HG03066 (cell line): ENCODE results near the gene SLC34A3.

Experiments
- ATAC-seq: cut with Tn5 transposase; IDR thresholded peaks from one replicate; pipeline ENCODE4 v1.9.1; 2021; ENCODE audit warnings: low read depth; ENCODE audit not compliant: unreplicated experiment

SLC34A3 gene

DNA sequence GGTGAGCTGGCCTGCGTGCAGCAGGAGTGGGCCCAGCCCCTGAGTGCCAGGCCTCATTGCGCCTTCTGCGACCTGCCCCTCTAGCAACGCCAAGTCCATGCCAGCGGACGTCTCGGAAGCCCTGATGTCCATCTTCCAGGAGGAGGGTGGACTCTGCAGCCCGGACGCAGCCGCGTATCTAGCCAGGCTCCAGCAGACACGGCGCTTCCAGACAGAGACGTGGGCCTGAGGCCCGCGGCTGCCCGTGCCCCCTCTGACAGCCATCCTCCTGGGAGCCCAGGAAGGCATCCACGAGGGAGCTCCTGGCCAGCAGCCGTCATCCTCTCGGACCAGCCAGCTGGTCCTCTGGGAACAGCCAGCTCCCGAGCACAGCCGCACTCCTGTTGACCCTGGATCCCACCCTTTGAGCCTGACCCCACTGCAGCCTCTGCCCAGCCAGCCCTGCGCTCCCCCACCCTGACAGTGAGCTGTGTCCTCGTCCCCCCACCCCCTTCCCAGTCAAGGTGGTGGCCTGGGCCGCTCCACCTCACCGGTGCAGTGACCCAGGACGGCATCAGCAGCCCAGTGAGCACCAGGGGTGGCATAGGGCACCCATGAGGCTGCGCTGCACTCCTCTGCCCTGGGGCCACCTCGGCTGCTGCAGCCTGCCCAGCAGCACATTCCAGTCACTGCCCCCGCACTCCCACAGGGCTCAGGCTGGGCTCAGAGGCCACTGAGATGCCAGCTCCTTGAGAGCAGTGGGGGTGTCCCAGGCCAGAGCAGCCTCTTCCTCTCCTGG lies 14.3 kb upstream of the SLC34A3 start:
- no peak for ATAC-seq

DNA sequence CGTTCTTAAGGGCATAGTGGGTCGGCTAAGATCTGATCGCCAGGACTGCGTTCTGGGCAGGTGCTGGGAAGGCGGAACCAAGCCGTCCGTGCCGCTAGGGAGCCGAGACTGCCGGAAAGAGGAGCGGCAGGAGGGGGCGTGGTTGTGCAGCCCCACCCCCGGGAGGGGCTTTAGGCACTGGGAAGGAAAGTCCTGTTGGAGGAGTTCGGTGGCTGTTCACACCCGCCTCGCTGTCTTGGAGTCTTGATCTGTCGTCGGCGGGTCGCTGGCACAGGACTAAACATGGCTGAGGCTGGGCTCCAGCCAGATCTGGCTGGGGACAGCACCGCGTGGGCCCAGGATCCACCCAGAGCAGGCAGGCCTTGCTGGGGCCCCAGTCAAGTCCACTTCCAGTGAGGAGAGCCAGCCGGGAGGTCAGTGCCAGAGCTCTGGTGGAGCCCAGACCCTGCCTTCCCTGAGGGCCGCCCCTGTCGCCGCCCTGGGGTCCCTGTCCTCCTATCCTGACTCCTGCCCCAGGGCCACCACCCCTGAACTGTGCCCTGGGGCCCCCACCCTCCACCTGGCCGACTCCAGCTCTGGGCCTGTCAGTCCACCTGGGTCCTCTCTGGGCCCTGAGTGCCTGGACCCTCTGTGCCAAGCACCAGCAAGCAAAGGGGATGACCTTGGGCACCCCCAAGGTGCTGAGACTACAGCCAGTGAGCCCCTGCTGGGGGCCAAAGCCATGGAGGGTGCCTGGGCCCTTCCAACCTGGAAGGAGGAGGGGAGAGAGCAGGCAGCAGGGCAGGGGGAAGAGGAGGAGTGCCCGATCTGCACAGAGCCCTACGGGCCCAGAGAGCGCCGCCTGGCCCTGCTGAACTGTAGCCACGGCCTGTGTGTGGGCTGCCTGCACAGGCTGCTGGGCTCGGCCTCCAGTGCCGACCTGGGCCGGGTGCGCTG lies 13.2 kb upstream of the SLC34A3 start:
- ATAC-seq: no peak

DNA sequence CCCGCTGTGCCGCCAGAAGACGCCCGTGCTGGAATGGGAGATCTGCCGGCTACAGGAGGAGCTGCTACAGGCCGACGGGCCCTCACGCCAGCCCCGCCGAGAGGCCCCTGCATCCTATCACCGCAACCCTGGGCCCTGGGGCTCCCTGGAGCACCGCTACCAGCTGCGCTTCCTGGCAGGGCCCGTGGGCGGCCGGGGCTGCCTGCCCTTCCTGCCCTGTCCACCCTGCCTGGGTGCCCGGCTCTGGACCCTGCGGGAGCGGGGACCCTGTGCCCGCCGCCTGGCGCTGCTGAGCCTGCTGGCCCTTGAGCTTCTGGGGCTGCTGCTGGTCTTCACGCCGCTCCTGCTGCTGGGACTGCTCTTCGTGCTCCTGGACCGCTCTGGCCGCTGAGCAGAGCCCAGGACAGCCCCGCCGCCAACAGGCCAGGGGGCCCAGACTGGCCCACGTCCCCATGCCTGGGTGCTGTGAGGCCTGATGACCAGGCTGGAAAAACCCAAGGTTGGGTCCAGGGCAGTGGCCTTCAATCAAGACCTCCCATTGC lies 12.4 kb upstream of the SLC34A3 start:
- no peak for ATAC-seq

DNA sequence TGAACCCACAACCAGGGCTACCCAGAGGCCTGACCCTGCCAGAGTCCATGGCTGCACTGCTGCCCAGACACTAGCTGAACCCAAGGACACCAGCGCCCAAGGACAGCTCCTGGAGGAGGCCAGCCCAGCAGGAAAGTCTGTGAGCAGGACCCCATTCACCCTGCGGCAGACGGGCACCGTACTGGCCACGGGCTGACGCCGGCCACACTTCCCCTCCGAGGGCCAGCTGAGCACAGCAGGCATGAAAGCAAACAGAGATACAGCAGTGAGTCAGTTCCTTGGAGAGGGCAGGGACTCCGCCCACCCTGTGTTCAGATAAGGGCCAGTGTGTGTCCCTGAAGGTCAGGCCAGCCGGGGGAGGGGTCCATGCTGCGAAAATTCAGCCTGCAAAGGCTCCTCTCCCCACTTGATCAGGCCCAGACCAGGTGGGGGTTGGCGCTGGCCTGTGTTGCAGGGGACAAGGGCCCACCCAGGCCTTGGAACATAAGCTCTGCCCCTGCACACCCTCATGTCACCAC lies 11.9 kb upstream of the SLC34A3 start:
- ATAC-seq: no peak

DNA sequence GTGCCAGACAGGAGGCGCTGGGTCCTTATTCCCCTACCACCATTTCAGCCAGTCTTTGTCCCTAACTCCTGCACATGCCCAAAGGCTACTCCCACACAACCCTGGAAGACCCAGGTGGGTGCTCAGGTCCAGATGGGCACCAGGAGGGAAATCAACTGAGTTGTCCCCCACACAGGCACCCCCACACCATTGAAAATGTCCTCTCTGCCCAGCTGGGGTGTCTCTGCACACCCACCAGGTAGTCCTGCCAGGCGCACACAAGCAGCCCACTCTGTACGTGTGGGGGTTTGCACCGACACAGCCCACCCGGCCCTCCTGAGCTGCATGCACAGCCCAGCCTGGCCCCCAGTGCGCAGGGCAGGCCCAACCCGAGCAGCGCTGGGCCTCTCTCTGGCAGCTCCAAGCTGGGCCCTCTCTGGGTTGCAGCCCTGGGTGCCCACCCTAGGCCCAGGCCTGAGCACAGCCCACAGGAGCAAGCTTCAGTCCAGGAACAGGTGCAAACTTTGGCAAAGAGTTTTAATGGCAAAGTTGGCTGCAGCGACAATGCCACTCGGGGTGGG lies 10.9 kb upstream of the SLC34A3 start:
- no peak for ATAC-seq

DNA sequence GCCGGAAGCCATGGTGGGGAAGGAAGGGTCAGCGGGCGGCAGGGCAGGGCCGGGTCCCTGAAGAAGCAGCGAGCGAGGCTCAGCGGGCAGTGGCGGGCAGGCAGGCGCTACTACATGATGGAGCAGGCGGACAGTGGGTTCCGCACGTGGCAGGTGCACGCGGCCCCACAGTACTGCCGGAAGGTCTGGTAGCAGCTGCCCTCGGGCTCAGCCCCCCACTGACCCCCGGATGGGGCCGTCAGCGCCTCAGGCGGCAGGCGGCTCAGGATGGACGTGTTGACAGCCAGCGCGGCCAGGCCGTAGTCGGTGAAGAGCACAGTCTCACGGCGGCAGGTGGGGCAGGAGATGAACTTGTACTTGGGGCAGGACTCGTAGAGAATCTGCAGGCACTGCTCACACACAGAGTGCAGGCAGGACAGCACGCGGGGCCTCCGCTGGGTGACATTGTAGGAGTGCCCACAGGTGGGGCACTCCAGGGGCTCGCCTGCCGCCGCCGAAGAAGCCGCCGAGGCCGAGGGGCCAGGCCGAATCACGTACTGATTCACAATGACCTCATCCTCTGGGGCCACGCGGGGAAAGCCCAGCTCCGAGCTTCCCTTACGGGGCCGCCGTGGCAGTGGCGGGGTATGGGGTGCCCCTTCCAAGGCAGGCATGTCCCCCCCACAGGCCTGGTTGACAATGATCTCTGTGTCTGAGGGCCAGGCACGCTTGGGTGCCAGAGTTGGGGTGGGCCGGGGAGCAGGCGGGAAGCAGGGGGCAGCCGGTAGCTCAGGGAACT lies 10.2 kb upstream of the SLC34A3 start:
- no peak for ATAC-seq

DNA sequence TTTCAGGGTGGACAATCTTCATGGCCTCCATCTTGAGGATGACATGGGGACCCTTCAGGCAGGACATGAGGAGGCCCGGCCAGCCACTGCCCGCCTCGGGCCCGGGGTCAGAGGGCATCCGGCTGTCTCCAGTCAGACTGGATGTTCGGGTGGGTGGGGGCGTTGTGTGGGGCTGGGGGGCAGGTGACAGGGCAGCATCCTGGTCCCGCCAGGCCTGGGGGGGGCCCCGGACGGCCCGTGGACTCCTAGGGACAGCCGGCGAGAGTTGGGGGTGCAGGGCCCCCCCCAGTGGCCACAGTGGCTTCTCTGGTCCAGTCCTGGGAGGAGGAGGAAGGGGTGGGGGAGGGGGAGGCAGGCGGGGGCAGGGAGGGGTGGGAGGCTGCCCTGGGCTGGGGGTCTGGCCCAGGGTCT lies 9.6 kb upstream of the SLC34A3 start:
- ATAC-seq: no peak

DNA sequence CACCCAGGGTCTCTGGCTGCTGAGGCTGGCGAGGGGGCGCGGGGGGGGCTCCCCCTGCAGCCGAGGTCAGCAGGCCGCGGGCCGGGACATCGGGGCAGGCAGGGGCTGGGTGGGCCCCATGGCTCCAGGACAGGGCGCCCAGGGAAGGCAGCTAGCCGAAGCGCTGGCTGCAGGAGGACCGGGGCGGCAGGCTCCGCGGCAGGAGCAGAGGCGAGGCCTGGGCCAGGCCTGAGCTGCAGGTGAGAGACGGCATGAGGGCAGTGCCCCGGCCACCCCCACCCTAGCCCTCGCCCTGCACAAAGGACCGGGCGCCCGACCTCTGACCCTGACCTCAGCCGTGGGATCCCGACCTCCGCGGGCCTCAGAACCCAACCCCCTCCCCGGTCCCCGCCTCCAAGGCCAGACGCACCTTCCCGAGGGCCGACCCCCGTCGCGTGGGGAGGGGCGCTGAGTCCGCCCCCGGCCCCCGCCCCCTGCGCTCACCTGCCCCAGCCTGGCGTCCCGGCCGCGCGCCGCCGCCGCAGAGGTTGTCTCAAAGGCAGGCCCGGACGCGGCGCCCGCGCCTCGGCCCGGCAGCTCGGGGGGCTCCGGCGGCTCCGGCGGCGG lies 9.1 kb upstream of the SLC34A3 start:
- ATAC-seq: no peak

DNA sequence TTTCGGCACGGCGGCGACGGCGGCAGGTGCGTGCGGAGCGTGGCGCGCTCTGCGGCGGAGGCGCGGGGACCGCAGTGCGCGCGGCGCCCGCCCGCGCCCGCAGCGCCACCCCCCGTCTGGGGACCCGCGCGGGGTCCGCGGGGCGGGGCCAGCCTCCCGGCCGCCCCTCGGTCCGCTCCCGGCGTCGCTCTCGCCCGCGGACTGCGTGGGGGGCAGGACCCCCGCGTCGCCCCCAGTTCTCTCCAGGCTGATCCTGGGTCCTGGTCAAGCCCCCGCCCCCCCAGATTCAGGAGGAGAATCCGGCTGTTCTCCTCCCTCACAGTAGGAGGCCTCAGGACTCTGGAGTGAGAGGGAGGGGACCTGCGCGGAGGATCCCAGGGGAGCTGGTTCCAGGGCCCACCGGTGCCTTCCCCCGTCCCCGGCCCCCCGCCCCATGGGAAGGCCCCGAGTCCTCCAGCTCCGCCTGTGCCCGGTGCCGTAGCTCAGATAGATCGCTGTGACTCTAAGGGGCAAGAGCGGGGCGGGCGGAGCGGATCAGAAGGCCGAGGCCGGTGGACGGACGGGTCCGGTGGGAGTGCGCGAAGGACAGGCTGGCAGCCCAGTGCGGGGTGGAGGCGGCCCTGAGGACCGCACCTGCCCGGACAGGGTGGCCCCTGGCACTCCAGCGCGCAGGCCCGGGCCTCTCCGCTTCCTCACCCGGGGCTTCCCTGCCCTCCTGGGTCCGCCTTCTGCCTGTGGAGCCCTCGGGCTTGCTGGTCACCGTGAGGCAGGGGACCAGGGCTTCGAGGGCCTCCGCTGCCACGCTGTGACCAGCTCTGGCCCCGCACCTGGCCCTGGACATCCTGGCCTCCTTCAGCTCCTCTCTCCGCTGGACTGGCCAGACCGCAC lies 8.3 kb upstream of the SLC34A3 start, which contains the start of gene RNF208:
RNF208 (minus strand) TSS at position 51 of the 888 bp plus-strand sequence. CDS start 1,028 bp downstream, outside the sequence.
- peak; percentile 3 for ATAC-seq

DNA sequence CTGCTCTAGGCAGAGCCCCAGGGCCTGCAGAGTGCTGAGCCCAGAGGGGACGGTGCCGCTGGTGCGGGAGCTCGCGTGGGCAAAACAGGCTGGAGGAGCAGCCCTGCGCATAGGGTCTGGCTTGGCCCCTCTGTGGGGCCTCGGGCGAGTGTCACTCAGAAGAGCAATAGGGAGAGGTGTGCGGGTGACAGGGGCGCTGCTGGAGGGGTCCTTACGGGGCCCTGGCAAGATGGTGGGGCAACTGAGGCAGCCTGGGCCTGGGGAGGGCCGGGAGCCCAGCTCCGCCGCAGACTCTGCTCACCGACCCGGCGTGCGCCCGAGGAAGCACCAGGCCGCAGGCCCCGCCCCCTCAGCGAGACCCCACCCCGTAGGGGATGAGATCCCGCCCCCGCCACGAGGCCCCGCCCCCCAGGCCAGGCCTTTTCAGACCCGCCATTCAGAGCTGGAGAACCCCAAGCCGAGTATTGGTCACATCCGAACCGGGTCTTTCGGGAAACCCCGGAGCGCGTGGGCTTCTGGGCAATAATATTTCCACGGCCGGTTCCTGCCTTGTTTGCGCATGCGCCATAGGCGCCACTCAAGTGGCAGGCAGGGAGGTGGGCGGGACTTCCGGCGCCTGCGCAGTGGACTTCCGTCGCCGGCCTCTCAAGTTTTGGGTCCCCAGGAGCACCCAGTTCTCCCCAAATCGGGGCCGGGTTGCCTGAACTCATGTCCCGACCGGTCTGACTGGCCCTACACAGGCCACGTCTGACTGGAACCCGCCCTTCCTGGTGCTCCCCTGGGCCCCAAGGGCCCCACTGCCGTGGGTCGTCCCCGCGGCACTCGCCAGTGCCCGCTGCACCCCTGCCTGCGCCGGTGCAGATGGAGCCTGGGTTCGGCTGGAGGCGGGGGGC lies 7.4 kb upstream of the SLC34A3 start:
- peak; percentile 68 for ATAC-seq

DNA sequence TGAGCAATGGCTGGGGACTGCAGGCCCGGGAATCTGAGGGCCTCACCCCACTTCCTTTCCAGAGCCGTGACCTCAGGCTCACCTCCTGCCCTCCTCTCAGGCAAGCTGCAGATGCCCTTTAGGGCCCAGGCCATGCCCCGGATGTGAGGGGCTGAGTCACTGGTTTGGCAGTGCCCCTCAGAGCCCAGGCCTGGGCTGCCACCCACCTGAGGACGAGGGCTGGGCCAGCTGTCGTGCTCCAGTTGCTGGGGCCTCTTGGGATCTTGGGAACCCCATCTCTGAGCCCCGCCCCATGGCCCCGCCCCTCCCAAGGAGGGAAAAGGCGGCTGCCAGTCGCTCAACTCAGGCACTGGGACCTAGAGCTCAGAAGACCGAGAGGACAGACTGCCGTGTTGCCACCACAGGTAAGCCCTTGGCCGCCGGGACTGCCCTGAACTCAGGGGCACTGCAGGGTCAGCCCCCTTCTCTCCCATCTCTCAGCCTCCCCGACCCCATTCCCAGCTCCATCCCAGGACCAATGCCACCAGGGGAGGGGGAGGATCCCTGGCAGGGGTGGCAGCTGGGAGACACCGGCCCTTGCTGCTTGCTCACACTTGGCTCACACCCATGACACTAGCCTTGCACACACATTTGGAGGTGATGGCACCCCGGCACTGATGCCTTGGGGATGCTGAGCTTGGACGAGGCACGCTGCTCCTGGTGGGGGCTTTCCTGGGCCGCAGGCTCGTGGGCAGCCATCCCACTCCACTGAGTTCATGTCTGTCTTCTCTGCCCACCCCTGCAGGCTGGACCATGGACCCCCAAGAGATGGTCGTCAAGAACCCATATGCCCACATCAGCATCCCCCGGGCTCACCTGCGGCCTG lies 5.6 kb upstream of the SLC34A3 start, which contains the start of gene CYSRT1:
CYSRT1 (plus strand) TSS at position 345 of the 865 bp plus-strand sequence; CDS start at position 793, 448 bp downstream.
- ATAC-seq: no peak

DNA sequence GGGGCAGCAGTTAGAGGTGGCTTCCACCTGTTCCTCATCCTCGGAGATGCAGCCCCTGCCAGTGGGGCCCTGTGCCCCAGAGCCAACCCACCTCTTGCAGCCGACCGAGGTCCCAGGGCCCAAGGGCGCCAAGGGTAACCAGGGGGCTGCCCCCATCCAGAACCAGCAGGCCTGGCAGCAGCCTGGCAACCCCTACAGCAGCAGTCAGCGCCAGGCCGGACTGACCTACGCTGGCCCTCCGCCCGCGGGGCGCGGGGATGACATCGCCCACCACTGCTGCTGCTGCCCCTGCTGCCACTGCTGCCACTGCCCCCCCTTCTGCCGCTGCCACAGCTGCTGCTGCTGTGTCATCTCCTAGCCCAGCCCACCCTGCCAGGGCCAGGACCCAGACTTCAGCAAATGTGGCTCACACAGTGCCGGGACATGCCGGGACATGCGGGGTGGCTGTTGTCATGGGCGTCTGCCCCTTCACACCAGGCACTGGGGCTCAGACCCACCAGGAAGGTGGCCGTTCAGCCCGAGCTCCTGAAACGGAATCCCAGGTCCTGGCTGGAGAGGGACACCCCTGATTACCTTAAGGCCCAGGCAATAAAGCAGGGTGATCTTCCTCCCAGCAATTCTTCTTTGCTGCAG lies 4.9 kb upstream of the SLC34A3 start:
- ATAC-seq: no peak

DNA sequence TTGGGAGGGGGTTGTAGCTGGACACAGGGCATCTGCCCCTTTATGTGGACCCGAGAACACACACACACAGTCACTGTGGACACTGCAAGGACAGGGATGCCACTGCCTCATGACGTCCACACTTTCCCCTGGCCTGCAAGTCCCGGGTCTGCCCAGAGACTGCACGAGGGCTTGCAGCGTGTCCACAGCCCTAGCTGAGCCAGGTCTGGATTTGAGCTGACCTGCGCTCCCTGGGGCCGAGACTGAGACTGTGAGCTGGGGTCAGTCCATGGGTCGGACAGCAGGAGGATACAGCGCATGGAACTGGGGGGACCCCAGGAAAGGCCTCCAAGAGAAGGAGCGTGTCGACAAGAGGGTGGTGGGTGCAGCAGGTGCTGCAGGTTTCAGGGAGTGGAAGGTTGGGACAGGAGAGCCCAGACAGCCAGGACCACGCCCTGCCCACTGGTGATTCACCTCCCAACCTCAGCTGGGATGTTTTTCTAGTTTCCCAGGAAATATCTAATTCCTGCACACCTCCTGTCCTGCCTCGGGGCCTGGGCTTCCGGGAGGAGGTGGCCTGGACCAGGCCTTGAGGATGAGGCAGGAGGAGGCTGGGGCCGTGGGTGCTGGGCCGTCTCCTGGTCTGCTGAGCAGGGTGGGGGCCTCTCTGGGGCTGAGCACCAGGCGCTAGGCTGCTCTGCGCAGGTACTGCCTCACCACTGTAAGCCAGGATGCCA lies 4.2 kb upstream of the SLC34A3 start:
- no peak for ATAC-seq

DNA sequence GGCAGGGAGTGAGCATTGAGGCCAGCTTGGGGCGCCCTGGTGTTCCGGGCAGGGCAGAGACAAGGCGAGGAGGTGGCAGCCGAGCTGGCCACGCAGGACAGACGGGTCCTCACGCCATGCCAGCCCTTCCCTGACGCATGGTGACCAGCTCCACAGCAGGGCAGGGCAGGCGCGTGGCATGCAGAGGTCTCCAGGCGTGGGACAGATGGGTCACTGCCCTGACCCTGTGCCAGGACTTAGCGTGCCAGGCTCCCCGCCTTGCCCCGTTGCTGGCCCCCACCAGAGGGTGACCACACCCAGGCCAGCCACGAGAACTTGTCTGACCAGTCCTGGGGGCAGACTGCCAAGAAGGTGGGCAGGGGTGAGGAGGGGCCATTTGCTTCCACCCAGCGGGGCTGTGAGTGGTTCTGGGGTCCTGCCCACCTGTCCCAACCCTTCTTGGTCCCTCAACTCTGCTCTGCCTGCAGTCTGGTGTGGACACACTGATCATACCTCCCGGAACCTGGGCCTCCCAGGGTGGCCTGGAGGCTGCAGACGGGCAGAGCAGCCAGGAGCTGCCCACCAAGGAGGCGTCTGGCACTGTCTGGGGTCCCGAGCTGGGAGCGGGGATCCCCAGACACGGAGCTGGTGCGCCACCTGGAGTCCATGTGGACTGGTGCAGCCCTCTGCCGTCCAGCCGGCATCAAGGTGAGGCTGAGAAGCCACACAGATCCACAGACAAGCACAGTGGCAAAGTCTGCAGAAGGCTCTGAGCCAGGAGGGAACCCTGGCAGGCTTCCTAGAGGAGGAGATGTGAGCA lies 3.4 kb upstream of the SLC34A3 start, which contains the start of gene RNF224:
RNF224 (plus strand) TSS at position 449 of the 799 bp plus-strand sequence. CDS start 834 bp downstream, outside the sequence.
- ATAC-seq: no peak
